Gastroesophageal sphincter (tissue), 3 donors: ENCODE measurements around the gene CCL17.

ENCODE experiments used
- EP300 ChIP-seq: sonication (generic); formaldehyde crosslinking; IDR thresholded peaks from one replicate; pipeline ENCODE4 v1.6.1; 2017; ENCODE audit warnings: antibody characterized with exemption, mild to moderate bottlenecking
- POLR2A ChIP-seq, 2 donors: fragments of 450-650 bp; IDR thresholded peaks; one replicate each; pipeline ENCODE4 v1.6.1; 2017; ENCODE audit warnings: antibody characterized with exemption in 2 of 2, mild to moderate bottlenecking in 2 of 2, moderate library complexity in 1 of 2
- TF ChIP-seq, protein P1 (sequence below), 4 experiments: fragments of 200-600 bp in 2 of 4; fragments of 450-650 bp in 2 of 4; sonication (generic) in 1 of 4; IDR thresholded peaks; one replicate each; pipeline ENCODE4 v1.5.1; 2017 to 2019; ENCODE audit warnings: antibody characterized with exemption in 4 of 4, mild to moderate bottlenecking in 2 of 4, moderate library complexity in 2 of 4

DNA sequence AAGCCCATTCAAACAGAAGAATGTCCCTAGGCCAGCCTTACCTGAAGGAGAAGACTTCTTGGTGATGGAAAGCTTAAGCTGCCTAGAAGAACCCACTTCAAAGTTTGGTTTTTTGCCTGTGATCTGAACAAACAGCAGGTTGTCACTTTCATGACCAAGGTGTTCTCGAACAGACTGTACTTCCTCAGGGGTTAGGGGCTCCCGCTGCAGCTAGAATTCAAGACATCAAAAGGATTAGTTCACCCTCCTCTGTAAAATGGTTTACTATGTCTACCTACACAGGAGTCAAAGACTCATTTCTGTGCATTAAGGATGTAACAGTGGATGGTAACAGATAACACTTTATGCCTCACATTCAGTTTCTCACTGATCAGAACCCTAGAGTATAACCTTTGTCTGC, 29.4 kb downstream of the CCL17 start:
- no peak for TF ChIP-seq POLR2A (IDR thresholded peaks at IDR 0.05)
- TF ChIP-seq, protein P1, sequence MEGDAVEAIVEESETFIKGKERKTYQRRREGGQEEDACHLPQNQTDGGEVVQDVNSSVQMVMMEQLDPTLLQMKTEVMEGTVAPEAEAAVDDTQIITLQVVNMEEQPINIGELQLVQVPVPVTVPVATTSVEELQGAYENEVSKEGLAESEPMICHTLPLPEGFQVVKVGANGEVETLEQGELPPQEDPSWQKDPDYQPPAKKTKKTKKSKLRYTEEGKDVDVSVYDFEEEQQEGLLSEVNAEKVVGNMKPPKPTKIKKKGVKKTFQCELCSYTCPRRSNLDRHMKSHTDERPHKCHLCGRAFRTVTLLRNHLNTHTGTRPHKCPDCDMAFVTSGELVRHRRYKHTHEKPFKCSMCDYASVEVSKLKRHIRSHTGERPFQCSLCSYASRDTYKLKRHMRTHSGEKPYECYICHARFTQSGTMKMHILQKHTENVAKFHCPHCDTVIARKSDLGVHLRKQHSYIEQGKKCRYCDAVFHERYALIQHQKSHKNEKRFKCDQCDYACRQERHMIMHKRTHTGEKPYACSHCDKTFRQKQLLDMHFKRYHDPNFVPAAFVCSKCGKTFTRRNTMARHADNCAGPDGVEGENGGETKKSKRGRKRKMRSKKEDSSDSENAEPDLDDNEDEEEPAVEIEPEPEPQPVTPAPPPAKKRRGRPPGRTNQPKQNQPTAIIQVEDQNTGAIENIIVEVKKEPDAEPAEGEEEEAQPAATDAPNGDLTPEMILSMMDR (IDR thresholded peaks at IDR 0.05): no peak
- no peak for TF ChIP-seq EP300
